RKO (cell line): ENCODE measurements around the gene PPP1R11.
A peak's percentile ranks its signal among the peaks of the same experiment; 100 is the strongest.
"Not testable (repeated sequence)": the region's sequence is repeated elsewhere in the genome, so short reads cannot be mapped to it uniquely, and the experiment has no call there.

Experiments
- DNase-seq: peaks from one replicate; pipeline ENCODE4 v3.0.0-alpha.2; 2016; ENCODE audit warnings: low spot score

PPP1R11 gene

GRCh38 chr6:30066577-30067459 lies at the start of gene PPP1R11:
TSS of gene PPP1R11 (plus strand) at chr6:30067198. CDS start at chr6:30067411, 213 bp downstream.
- peak; percentile 99 for DNase-seq

GRCh38 chr6:30019819-30020218 lies 47.2 kb upstream of the PPP1R11 start:
- DNase-seq: no peak

- DNase-seq: no peak
Measured at GRCh38 chr6:30020626-30021025, 46.4 kb upstream of the PPP1R11 start.

DNA sequence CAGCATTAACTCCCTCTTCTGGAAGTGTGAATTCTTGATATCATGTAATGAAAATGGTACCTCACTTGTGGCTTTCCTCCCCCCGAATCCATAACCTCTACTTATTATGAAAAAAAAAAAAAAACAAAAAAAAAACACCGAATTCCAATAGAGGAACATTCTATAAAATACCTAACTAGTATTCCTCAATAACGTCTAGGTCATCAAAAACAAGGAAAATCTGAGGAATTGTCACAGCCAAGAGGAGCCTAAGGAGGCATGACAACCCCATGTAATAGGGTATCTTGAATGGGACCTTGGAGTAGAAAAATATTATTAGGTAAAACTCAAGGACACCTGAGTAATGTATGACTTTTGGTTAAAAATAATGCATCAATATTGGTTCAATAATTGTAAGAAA lies 44.8 kb upstream of the PPP1R11 start:
- no peak for DNase-seq

DNA sequence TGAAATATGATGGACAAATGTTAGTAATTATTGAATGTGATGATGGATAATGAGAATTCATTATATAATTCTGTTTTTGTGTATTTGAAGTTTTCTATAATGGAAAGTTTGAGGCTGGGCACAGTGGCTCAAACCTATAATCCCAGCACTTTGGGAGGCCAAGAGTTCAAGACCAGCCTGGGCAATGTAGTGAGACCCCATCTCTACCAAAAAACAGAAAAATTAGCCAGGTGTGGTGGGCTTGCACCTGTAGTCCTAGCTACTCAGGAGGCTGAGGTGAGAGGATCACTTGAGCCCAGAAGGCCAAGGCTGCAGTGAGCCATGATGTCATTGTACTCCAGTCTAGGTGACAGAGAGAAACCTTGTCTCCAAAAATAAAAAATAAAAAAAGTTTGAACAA lies 44.3 kb upstream of the PPP1R11 start:
- not testable (repeated sequence) for DNase-seq

DNA sequence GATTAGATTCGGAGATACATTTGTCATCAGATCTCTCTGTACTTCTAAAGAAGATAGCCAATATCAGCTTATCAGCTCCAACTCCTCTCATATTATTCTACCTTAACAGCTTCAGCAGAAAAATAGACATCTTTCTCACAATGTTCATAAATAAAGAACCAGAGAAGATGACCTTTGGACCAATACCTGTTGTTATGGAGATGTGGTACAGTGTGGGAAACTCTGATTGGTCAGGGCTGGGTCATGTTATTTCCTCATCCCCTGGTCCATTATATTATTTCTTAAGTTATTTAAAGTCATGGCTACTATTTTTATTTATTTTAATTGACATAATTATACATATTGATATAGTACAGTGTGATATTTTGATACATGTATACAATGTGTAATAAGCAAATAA lies 41.8 kb upstream of the PPP1R11 start:
- no peak for DNase-seq

DNA sequence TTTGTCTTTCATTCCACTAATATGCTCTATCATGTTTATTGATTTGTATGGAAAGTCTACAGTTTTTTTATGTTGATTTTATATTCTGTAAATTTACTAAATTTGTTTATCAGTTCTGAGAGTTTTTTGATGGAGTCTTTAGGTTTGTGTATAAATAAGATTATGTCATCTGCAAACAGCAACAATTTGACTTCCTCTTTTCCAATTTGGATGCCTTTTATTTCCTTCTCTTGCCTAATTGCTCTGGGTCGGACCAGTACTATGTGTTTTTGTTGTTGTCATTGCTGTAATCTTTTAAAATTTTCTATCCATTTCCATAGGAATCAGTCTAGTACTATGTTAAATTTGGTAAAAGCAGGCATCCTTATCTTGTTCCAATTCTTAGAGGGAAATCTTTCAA lies 37.4 kb upstream of the PPP1R11 start:
- DNase-seq: no peak

- no peak for DNase-seq
Measured at GRCh38 chr6:30031381-30031780, 35.6 kb upstream of the PPP1R11 start.

- not testable (repeated sequence) for DNase-seq
Measured at GRCh38 chr6:30033440-30033839, 33.6 kb upstream of the PPP1R11 start.

DNA sequence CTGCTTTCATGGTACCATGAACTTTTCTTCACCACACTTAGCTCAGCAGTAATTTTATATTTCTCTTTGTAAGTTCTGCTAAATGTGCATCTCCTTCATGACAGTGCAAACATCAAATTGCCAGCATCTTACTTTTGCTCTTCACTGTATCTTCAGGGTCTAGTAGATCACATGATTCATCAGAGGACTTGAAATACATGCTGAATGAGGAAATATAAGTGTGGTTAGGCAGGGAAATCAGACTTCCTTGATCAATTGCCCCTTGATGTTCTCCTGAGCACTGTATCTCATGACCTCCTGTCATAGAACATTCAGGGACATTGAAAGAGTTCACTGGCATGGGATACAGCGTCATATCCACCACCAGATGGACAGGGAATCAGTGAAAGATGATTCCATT lies 31.2 kb upstream of the PPP1R11 start:
- DNase-seq: no peak

- peak; percentile 56 for DNase-seq
Measured at GRCh38 chr6:30037182-30037788, 29.7 kb upstream of the PPP1R11 start.

DNA sequence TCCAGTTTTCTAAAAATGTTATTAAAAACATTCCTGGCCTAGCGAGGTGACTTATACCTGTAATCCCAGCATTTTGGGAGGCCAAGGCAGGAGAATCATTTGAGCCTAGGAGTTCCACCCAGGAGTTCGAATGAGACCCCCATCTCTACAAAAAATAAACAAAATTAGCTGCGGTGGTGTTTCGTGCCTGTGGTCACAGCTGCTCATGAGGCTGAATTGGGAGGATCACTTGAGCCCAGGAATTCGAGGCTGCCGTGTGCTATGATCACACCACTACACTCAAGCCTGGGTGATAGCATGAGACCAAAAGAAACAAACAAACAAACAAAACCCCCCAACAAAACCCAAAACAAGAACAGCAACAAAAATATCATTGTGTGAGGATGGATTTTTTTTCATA lies 25.8 kb upstream of the PPP1R11 start:
- no peak for DNase-seq

DNA sequence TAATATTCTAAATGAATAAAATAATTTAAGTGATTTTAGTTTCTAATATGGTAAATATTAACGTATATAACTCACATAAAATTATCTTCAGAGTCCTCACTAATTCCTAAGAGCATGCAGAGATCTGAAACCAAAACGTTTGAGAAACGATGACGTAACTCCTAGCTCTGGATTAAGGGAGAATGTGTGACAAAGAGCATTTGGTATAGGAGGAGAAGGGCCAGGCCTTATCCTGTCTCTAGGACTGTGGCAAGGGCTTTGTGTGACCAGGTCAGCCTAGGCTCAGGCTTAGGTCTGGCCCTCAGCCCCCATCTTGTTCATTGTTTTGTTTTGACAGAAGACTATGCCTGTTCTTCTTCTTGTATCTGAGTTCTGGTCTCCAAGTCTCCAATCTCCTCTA lies 25.2 kb upstream of the PPP1R11 start:
- no peak for DNase-seq

DNA sequence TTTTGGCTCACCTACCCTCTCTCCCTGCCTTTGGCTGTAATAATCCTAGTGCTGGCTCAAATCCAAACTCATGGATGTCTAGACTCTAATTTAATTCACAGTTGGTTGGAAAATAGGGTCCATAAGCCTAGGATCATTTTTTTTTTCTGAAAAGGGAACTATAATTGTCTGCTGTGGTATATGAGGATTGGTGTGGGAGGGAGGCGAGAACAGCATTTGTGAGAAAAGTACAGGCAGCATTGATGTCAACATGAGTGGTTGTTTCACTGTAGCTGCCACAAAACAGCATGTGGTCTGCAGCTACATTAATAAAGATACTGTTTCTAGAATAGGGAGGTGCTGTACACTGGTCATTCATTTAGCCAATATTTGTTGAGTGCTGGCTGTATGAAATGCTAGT lies 24.5 kb upstream of the PPP1R11 start:
- no peak for DNase-seq

GRCh38 chr6:30042914-30043313 lies 24.1 kb upstream of the PPP1R11 start:
- no peak for DNase-seq

GRCh38 chr6:30043744-30044143 lies 23.3 kb upstream of the PPP1R11 start:
- DNase-seq: no peak

DNA sequence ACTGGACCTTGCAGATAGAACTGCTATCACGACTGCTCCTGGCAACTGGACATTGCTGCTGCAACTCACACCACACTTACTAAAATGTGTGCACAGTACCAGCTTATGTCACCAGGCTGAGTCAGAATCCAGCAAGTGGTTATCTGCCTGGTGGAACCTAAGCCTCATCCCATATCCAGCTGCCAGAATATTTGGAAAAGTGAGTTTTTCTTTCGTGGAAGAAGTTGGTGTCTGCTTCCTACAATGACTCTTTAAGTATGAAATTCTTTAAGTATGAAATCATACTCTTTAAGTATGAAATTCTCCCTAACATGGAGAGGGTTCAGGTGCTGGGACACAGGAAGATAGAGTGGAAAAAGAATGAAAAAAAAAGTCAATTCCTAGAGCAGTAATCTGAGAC lies 22.4 kb upstream of the PPP1R11 start:
- DNase-seq: peak; percentile 61

DNA sequence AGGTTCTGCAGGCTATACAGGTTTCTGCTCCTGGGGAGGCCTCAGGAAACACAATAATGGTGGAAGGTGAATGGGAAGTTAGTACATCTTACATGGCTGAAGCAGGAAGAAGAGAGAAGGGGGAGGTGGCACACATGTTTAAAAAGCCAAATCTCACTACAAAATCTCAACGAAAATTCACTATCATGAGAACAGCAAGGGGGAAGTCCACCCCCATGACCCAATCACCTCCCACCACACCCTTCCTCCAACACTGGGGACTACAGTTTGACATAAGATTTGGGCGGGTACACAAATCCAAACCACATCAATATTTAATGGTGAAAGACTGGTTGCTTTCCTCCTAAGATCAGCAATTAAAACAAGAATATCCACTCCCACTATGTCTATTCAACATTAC lies 19.8 kb upstream of the PPP1R11 start:
- DNase-seq: no peak

DNA sequence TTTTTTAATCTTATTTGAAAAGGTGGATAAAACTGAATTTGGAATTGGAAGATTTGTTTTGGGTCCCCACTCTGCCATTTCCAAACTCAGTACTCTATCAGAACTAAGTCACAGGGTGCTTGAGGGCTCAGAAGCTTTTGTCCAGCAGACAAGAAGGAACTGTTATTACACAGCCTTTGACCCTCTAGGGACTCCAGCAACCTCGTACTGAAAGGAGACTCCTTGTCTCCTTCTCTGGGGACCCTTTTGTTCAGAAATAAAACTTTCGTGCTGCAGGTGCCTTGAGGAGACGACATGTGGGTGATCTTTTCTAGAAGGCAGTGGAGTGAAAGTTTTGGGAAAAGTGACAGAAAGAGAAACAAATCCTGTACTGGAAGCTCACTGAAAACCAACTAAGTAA lies 13.3 kb upstream of the PPP1R11 start:
- DNase-seq: no peak

DNA sequence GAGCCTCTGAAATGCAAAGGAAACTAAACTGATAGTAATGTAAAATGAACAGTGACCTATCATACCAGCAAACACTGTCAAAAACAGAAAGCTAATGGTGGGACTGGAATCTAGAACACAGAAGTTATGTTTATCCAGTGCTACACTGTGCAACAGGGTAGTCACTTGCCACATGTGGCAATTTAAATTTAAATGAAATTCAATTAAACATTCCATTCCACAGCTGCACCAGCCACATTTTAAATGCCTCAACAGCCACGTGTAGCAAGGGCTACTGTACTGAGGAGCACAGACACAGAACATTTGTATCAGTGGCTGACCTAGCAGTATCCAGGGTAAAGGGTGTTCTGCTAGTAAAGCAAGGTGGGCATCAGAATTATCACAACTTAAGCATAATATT lies 11.5 kb upstream of the PPP1R11 start:
- DNase-seq: no peak

DNA sequence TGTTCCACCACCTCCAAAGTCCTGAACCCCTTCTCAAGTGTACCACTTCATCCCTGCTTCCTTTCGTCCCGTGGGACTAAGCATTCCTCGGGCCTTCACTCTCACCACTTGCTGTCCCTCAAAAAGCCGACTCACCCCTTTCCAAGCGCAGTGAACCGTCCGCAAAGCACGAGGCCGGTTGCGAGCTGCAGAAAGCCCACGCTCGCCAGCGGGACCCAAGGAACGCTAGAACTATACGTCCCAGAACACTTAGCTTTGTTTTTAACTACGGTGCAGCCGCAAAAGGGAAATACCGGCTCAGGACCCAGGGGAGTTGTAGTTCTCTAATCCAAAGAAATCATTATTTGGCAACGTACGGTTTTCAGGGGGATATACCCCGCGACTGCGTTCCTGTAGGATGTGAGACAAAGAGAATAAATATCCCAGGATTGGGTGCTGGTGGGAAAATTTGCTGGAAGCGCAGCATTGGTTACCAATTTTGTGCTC lies 6.3 kb upstream of the PPP1R11 start:
- peak; percentile 74 for DNase-seq

DNA sequence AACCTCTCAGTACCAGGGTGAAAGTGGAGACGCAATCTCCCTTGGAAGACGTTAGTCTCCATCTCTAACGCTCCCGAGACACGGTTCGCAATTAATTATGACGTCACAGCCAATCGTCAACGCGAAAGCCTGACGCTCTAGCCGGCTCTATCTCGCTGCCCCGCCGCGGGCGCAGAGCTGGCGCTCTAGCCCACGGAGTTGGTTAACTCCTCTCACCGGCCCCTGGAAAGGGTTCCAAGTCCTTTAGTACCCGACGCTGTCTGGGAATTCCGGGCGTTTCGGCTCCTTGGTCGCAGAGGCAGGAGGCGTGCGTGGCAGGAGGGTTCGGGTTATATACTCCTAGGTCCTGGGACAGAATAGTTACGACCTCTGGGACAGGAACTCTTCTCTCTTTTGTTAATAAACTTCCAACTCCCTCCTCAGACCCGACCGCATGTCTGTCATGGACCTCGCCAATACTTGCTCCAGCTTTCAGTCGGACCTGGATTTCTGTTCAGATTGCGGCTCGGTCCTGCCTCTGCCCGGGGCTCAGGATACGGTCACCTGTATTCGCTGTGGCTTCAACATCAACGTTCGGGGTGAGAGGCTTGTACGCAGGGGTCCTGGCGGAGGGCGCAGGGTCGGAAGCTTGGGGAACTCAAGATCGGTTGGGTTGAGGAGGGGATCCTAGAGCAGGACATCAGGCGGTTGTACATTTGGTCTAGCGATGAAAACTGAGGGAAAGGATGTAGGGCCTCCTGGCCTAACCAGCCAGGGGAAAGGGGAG lies 5.7 kb upstream of the PPP1R11 start, which contains the start of gene POLR1H:
Gene POLR1H (plus strand): TSS at position 174 of the 766 bp plus-strand sequence. CDS start 260 bp downstream, at position 434.
- peak; percentile 98 for DNase-seq
